Measurements from ENCODE around the gene POTED. TPM values are rescaled to one million over a fixed set of nuclear protein-coding genes. Genes with fewer than 3 reads are reported as not detected.

The POTED gene
- not detected in 2 replicates for total RNA-seq

DNA sequence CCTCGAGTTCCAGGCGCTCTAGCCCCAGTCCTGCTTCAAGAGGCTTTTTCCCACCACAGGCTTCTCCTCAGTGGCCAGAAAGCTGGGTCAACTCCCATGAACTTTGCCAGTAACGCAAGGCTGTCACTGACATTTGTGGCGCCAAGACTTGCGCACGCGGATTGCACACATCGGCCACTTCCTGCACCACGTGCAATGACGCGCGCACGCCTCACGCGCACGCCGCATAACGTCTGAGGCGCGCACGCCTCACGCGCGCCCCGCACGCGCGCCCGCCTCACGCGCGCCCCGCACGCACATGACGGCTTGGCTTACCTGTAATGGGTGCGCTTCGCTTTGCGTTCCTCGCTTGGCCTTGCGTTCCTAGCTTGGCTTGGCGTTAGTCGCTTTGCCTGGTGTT lies at the start of gene POTED:
POTED (plus strand) TSS at position 301 of the 400 bp plus-strand sequence. CDS start 452 bp downstream, outside the sequence.

Small RNA genes within 50 kb of the gene (small RNA-seq; reads per million reads assigned to genes)
- not detected for gene AL050303.3
- gene MIR3118-1: not detected
- gene RNU6-286P: not detected
